Measurements from ENCODE around the gene TBCD. TPM values are rescaled to one million over a fixed set of nuclear protein-coding genes. Genes with fewer than 3 reads are reported as not detected.

TBCD gene
- polyA plus RNA-seq, 1 donor from 2014 or later, result 67.2 TPM

DNA sequence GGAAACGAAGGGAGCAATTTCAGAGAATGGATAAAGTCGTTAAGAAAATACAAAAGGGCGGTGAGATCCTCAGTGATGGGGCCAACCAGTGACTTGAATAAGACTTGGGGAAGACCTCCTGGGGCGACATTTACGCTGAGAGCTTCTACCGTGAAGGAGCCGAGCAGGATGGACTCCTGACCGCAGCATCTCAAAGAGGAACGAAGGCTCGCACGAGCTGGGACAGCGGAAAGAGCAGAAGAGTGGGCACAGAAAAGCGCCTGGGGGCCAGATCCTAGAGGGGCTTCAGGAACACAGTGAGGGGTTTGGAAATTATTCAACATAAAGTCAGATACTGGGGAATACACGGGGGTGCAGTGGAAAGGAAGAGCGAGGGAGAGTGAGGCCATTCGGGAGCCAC lies 70.4 kb downstream of the TBCD start:
- H3K36me3 ChIP-seq (ENCODE audit: insufficient read depth, low read length), result peaks cover 11% of the 10 kb centered on the region
- no peaks in the 10 kb centered on the region for H3K9me2 ChIP-seq (ENCODE audit: insufficient read depth, low read length)
- H4K20me1 ChIP-seq (ENCODE audit: insufficient read depth), result no peaks in the 10 kb centered on the region
- H3K9me3 ChIP-seq (ENCODE audit: low read length), result no peaks in the 10 kb centered on the region
- no peaks in the 10 kb centered on the region for H3K27me3 ChIP-seq (ENCODE audit: insufficient read depth, low read depth, low read length)
- no peak overlapping the region for H2AFZ ChIP-seq (ENCODE audit: low read depth, low read length)
- TF ChIP-seq RAD21 (conservative IDR thresholded peaks at IDR 0.05), result no peak
- no peak for TF ChIP-seq EP300 (conservative IDR thresholded peaks at IDR 0.05; ENCODE audit: poor library complexity, severe bottlenecking)
- no peak for TF ChIP-seq POLR2AphosphoS5 (IDR thresholded peaks at IDR 0.05)
- TF ChIP-seq MXI1 (conservative IDR thresholded peaks at IDR 0.05; ENCODE audit: poor library complexity, severe bottlenecking), result no peak
- H3K4me3 ChIP-seq (ENCODE audit: low read length), result no peak overlapping the region
- no peaks in the 10 kb centered on the region for H3F3A ChIP-seq (ENCODE audit: insufficient read depth, low read length, poor library complexity, severe bottlenecking)
- no peak overlapping the region for H3K9ac ChIP-seq (ENCODE audit: low read length)
- no peak overlapping the region for H3K4me2 ChIP-seq (ENCODE audit: low read length)
- H3K79me2 ChIP-seq (replicated peaks; ENCODE audit: insufficient read depth, low read length), result no peaks in the 10 kb centered on the region
- H3K27ac ChIP-seq (ENCODE audit: low read length), result no peak overlapping the region

DNA sequence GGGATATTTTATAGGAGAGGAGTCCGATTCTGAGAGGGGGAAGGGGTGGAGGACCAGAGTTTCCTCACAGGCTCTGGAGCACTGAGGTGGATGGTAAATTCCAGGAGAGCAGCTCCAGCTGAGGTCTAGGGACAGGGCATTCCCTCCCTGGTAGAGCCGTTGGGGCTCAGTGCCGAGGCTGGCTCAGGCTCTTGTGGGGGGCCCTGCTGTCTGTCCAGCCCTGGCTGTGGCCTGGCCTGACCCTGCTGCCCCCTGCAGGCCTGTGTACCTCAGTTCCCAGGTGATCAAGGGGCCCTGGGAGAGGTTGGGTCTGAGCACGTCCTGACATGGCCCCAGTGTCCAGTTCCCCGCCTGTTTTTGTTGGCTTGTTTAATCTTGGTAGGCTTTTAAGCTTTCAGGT lies 71.1 kb downstream of the TBCD start:
- Histone ChIP-seq H3K36me3 (ENCODE audit: insufficient read depth, low read length) (peaks cover 8% of the 10 kb centered on the region), H3F3A (ENCODE audit: insufficient read depth, low read length, poor library complexity, severe bottlenecking) (no peaks in the 10 kb centered on the region), H3K9me3 (ENCODE audit: low read length) (no peaks in the 10 kb centered on the region), H3K4me2 (ENCODE audit: low read length) (no peak overlapping the region), H3K9me2 (ENCODE audit: insufficient read depth, low read length) (no peaks in the 10 kb centered on the region), H2AFZ (ENCODE audit: low read depth, low read length) (no peak overlapping the region), H3K4me3 (ENCODE audit: low read length) (no peak overlapping the region), H3K27me3 (ENCODE audit: insufficient read depth, low read depth, low read length) (no peaks in the 10 kb centered on the region), H3K27ac (ENCODE audit: low read length) (no peak overlapping the region), H3K79me2 (replicated peaks; ENCODE audit: insufficient read depth, low read length) (no peaks in the 10 kb centered on the region), H4K20me1 (ENCODE audit: insufficient read depth) (no peaks in the 10 kb centered on the region), H3K9ac (ENCODE audit: low read length) (no peak overlapping the region)
- TF ChIP-seq POLR2AphosphoS5 (IDR thresholded peaks at IDR 0.05) (no peak), MXI1 (conservative IDR thresholded peaks at IDR 0.05; ENCODE audit: poor library complexity, severe bottlenecking) (no peak), SMC3 (conservative IDR thresholded peaks at IDR 0.05; ENCODE audit: poor library complexity) (no peak), EZH2 (IDR thresholded peaks at IDR 0.05; ENCODE audit: borderline replicate concordance, insufficient read depth, low read length, poor library complexity, severe bottlenecking) (no peak), TAF1 (IDR thresholded peaks at IDR 0.05; ENCODE audit: low read depth) (no peak), EP300 (conservative IDR thresholded peaks at IDR 0.05; ENCODE audit: poor library complexity, severe bottlenecking) (no peak)
- TF ChIP-seq, protein P1, sequence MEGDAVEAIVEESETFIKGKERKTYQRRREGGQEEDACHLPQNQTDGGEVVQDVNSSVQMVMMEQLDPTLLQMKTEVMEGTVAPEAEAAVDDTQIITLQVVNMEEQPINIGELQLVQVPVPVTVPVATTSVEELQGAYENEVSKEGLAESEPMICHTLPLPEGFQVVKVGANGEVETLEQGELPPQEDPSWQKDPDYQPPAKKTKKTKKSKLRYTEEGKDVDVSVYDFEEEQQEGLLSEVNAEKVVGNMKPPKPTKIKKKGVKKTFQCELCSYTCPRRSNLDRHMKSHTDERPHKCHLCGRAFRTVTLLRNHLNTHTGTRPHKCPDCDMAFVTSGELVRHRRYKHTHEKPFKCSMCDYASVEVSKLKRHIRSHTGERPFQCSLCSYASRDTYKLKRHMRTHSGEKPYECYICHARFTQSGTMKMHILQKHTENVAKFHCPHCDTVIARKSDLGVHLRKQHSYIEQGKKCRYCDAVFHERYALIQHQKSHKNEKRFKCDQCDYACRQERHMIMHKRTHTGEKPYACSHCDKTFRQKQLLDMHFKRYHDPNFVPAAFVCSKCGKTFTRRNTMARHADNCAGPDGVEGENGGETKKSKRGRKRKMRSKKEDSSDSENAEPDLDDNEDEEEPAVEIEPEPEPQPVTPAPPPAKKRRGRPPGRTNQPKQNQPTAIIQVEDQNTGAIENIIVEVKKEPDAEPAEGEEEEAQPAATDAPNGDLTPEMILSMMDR (IDR thresholded peaks at IDR 0.05; ENCODE audit: poor library complexity, severe bottlenecking), result no peak
- TF ChIP-seq, protein P2, sequence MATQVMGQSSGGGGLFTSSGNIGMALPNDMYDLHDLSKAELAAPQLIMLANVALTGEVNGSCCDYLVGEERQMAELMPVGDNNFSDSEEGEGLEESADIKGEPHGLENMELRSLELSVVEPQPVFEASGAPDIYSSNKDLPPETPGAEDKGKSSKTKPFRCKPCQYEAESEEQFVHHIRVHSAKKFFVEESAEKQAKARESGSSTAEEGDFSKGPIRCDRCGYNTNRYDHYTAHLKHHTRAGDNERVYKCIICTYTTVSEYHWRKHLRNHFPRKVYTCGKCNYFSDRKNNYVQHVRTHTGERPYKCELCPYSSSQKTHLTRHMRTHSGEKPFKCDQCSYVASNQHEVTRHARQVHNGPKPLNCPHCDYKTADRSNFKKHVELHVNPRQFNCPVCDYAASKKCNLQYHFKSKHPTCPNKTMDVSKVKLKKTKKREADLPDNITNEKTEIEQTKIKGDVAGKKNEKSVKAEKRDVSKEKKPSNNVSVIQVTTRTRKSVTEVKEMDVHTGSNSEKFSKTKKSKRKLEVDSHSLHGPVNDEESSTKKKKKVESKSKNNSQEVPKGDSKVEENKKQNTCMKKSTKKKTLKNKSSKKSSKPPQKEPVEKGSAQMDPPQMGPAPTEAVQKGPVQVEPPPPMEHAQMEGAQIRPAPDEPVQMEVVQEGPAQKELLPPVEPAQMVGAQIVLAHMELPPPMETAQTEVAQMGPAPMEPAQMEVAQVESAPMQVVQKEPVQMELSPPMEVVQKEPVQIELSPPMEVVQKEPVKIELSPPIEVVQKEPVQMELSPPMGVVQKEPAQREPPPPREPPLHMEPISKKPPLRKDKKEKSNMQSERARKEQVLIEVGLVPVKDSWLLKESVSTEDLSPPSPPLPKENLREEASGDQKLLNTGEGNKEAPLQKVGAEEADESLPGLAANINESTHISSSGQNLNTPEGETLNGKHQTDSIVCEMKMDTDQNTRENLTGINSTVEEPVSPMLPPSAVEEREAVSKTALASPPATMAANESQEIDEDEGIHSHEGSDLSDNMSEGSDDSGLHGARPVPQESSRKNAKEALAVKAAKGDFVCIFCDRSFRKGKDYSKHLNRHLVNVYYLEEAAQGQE (IDR thresholded peaks at IDR 0.05; ENCODE audit: borderline replicate concordance), result no peak

All from neural cell (in vitro differentiated cells).